ENCODE measurements around the gene PHF3.

The PHF3 gene

GRCh38 chr6:63611560-63611959 is 24.0 kb upstream of the PHF3 start:
- Histone ChIP-seq H2AFZ (ENCODE audit: low read length) (no peak overlapping the region), H3K4me2 (ENCODE audit: low read depth, low read length, poor library complexity, severe bottlenecking) (no peak overlapping the region), H3K36me3 (ENCODE audit: insufficient read depth, low read length) (no peaks in the 10 kb centered on the region), H3K9me3 (ENCODE audit: insufficient read depth, low read depth, low read length) (no peaks in the 10 kb centered on the region), H3K9me2 (replicated peaks; ENCODE audit: low read depth, low read length) (no peaks in the 10 kb centered on the region), H4K20me1 (ENCODE audit: insufficient read depth, low read length, poor library complexity, severe bottlenecking) (no peaks in the 10 kb centered on the region), H3F3A (ENCODE audit: low read depth) (no peaks in the 10 kb centered on the region), H3K4me3 (ENCODE audit: low read length, poor library complexity, severe bottlenecking) (no peak overlapping the region), H3K27me3 (ENCODE audit: insufficient read depth, low read length, poor library complexity, severe bottlenecking) (no peaks in the 10 kb centered on the region), H3K4me1 (ENCODE audit: insufficient read depth, low read length, poor library complexity, severe bottlenecking) (no peaks in the 10 kb centered on the region), H3K9ac (ENCODE audit: low read depth, low read length, poor library complexity, severe bottlenecking) (no peak overlapping the region), H3K79me2 (ENCODE audit: insufficient read depth, low read length) (no peaks in the 10 kb centered on the region)
- TF ChIP-seq CTCF (conservative IDR thresholded peaks at IDR 0.05; ENCODE audit: low read length), result no peak
- TF ChIP-seq EZH2phosphoT487 (IDR thresholded peaks at IDR 0.05; ENCODE audit: borderline replicate concordance), result no peak

- H4K20me1 ChIP-seq (ENCODE audit: insufficient read depth, low read length, poor library complexity, severe bottlenecking), result no peaks in the 10 kb centered on the region
- H3K27me3 ChIP-seq (ENCODE audit: insufficient read depth, low read length, poor library complexity, severe bottlenecking), result no peaks in the 10 kb centered on the region
- no peaks in the 10 kb centered on the region for H3K9me3 ChIP-seq (ENCODE audit: insufficient read depth, low read depth, low read length)
- H3K4me1 ChIP-seq (ENCODE audit: insufficient read depth, low read length, poor library complexity, severe bottlenecking), result no peaks in the 10 kb centered on the region
- no peak overlapping the region for H3K9ac ChIP-seq (ENCODE audit: low read depth, low read length, poor library complexity, severe bottlenecking)
- no peaks in the 10 kb centered on the region for H3K79me2 ChIP-seq (ENCODE audit: insufficient read depth, low read length)
- no peak for TF ChIP-seq EZH2phosphoT487 (IDR thresholded peaks at IDR 0.05; ENCODE audit: borderline replicate concordance)
- no peak for TF ChIP-seq CTCF (conservative IDR thresholded peaks at IDR 0.05; ENCODE audit: low read length)
- H3K4me3 ChIP-seq (ENCODE audit: low read length, poor library complexity, severe bottlenecking), result no peak overlapping the region
- H2AFZ ChIP-seq (ENCODE audit: low read length), result no peak overlapping the region
- no peaks in the 10 kb centered on the region for H3K9me2 ChIP-seq (replicated peaks; ENCODE audit: low read depth, low read length)
- no peak overlapping the region for H3K4me2 ChIP-seq (ENCODE audit: low read depth, low read length, poor library complexity, severe bottlenecking)
- no peaks in the 10 kb centered on the region for H3K36me3 ChIP-seq (ENCODE audit: insufficient read depth, low read length)
- no peaks in the 10 kb centered on the region for H3F3A ChIP-seq (ENCODE audit: low read depth)
Measured at GRCh38 chr6:63615590-63615989, 20.0 kb upstream of the PHF3 start.

GRCh38 chr6:63624091-63624490 is 11.5 kb upstream of the PHF3 start:
- Histone ChIP-seq H3K9ac (ENCODE audit: low read depth, low read length, poor library complexity, severe bottlenecking) (no peak overlapping the region), H3K9me2 (replicated peaks; ENCODE audit: low read depth, low read length) (no peaks in the 10 kb centered on the region), H3F3A (ENCODE audit: low read depth) (no peaks in the 10 kb centered on the region), H3K4me3 (ENCODE audit: low read length, poor library complexity, severe bottlenecking) (no peak overlapping the region), H3K4me1 (ENCODE audit: insufficient read depth, low read length, poor library complexity, severe bottlenecking) (no peaks in the 10 kb centered on the region), H3K27me3 (ENCODE audit: insufficient read depth, low read length, poor library complexity, severe bottlenecking) (no peaks in the 10 kb centered on the region), H3K4me2 (ENCODE audit: low read depth, low read length, poor library complexity, severe bottlenecking) (no peak overlapping the region), H2AFZ (ENCODE audit: low read length) (no peak overlapping the region), H3K79me2 (ENCODE audit: insufficient read depth, low read length) (no peaks in the 10 kb centered on the region), H3K36me3 (ENCODE audit: insufficient read depth, low read length) (no peaks in the 10 kb centered on the region), H4K20me1 (ENCODE audit: insufficient read depth, low read length, poor library complexity, severe bottlenecking) (no peaks in the 10 kb centered on the region), H3K9me3 (ENCODE audit: insufficient read depth, low read depth, low read length) (no peaks in the 10 kb centered on the region)
- TF ChIP-seq EZH2phosphoT487 (IDR thresholded peaks at IDR 0.05; ENCODE audit: borderline replicate concordance) (no peak), CTCF (conservative IDR thresholded peaks at IDR 0.05; ENCODE audit: low read length) (no peak)

Data from Loucy (cell line).